GM23248 (cell line): ENCODE data around the gene LDB2. TPM values are rescaled to one million over a fixed set of nuclear protein-coding genes. Genes with fewer than 3 reads are reported as not detected.

ENCODE experiments used
- DNase-seq: peaks from one replicate; pipeline ENCODE4 v3.0.0-alpha.2; 2015
- H2AFZ ChIP-seq: fragments of 200-600 bp; sonication (generic); 2 replicates; pipeline ENCODE4 v1.6.1; 2016; ENCODE audit warnings: antibody characterized with exemption
- H3F3A ChIP-seq: fragments of 200-600 bp; sonication (generic); 2 replicates; pipeline ENCODE4 v1.6.1; 2016; ENCODE audit warnings: mild to moderate bottlenecking, antibody characterized with exemption, mixed run types; ENCODE audit not compliant: insufficient read depth
- H3K27ac ChIP-seq: fragments of 200-600 bp; sonication (generic); 2 replicates; pipeline ENCODE4 v1.5.1; 2016; ENCODE audit warnings: mild to moderate bottlenecking
- H3K27me3 ChIP-seq: fragments of 200-600 bp; sonication (generic); replicated peaks from 2 replicates; pipeline ENCODE4 v1.6.1; 2016; ENCODE audit warnings: mild to moderate bottlenecking; ENCODE audit not compliant: insufficient read depth
- H3K36me3 ChIP-seq: fragments of 200-600 bp; sonication (generic); 2 replicates; pipeline ENCODE4 v1.6.1; 2016; ENCODE audit warnings: low read depth, mild to moderate bottlenecking
- H3K4me1 ChIP-seq: fragments of 200-600 bp; sonication (generic); 2 replicates; pipeline ENCODE4 v1.6.1; 2016; ENCODE audit warnings: mild to moderate bottlenecking; ENCODE audit not compliant: insufficient read depth
- H3K4me2 ChIP-seq: fragments of 200-600 bp; sonication (generic); one replicate; pipeline ENCODE4 v1.6.1; 2016; ENCODE audit warnings: mild to moderate bottlenecking; ENCODE audit not compliant: unreplicated experiment
- H3K4me3 ChIP-seq: fragments of 200-600 bp; sonication (generic); 2 replicates; pipeline ENCODE4 v1.5.1; 2016; ENCODE audit warnings: mild to moderate bottlenecking
- H3K79me2 ChIP-seq: fragments of 200-600 bp; sonication (generic); 2 replicates; pipeline ENCODE4 v1.6.1; 2016; ENCODE audit warnings: mild to moderate bottlenecking; ENCODE audit not compliant: insufficient read depth
- H3K9ac ChIP-seq: fragments of 200-600 bp; sonication (generic); 2 replicates; pipeline ENCODE4 v1.6.1; 2016; ENCODE audit warnings: mild to moderate bottlenecking
- H3K9me2 ChIP-seq: fragments of 200-600 bp; sonication (generic); 2 replicates; pipeline ENCODE4 v1.6.1; 2016; ENCODE audit warnings: mixed run types, mild to moderate bottlenecking, moderate library complexity; ENCODE audit not compliant: insufficient read depth
- H3K9me3 ChIP-seq: fragments of 200-600 bp; sonication (generic); one replicate; pipeline ENCODE4 v1.6.1; 2017; ENCODE audit warnings: low read depth
- H4K20me1 ChIP-seq: fragments of 200-600 bp; sonication (generic); 2 replicates; pipeline ENCODE4 v1.6.0; 2016; ENCODE audit not compliant: insufficient read depth
- EZH2 ChIP-seq: fragments of 200-600 bp; sonication (generic); IDR thresholded peaks from 2 replicates; pipeline ENCODE4 v1.6.1; 2018; ENCODE audit warnings: antibody characterized with exemption, mild to moderate bottlenecking; ENCODE audit not compliant: insufficient read depth, poor library complexity, severe bottlenecking
- EZH2phosphoT487 ChIP-seq: fragments of 200-600 bp; sonication (generic); IDR thresholded peaks from 2 replicates; pipeline ENCODE4 v1.6.1; 2018; ENCODE audit warnings: antibody characterized with exemption, moderate library complexity, mild to moderate bottlenecking, low read depth; ENCODE audit not compliant: insufficient read depth
- WGBS, 2 experiments: methylation state at CpG; one replicate each; pipeline ENCODE4 v1.1.6; 2015 to 2017; ENCODE audit warnings: low lambda C conversion rate in 2 of 2, low coverage in 1 of 2; ENCODE audit errors: missing lambda C conversion rate in 2 of 2; 5-methylcytosine and 5-hydroxymethylcytosine counted together
- in situ Hi-C: fragments of 300-500 bp; cut with MboI; formaldehyde crosslinking; loops from 2 replicates; pipeline ENCODE4 v1.15.0; 2020
- polyA plus RNA-seq: library from polyadenylated mRNA; unstranded; fragments of >200 nt; fragmentation: Nextera tagmentation; extraction: Ambion mirVana; gene quantifications from 2 replicates; pipeline ENCODE4 v1.2.1, GENCODE V29; 2016
- total RNA-seq: library from RNA; depleted of rRNA; stranded (reverse); fragments of >200 nt; shearing (Covaris generic); gene quantifications from 2 replicates; pipeline ENCODE4 v1.2.3, GENCODE V29; 2014

Gene LDB2
- total and polyA plus RNA-seq, 2 experiments from 2014 or later: 52.8 to 76.6 TPM

GRCh38 chr4:16464651-16465050, 433.8 kb downstream of the LDB2 start:
- Histone ChIP-seq H3K36me3 (no peaks in the 10 kb centered on the region), H2AFZ (no peak overlapping the region), H4K20me1 (no peaks in the 10 kb centered on the region), H3K9me2 (no peaks in the 10 kb centered on the region), H3K4me2 (no peak overlapping the region), H3F3A (no peaks in the 10 kb centered on the region), H3K27me3 (peaks cover 8% of the 10 kb centered on the region), H3K27ac (no peak overlapping the region), H3K9ac (no peak overlapping the region), H3K4me3 (no peak overlapping the region), H3K79me2 (no peaks in the 10 kb centered on the region), H3K4me1 (no peaks in the 10 kb centered on the region), H3K9me3 (no peaks in the 10 kb centered on the region)
- in situ Hi-C loops: no loop called here
- TF ChIP-seq EZH2 (no peak), EZH2phosphoT487 (no peak)
- WGBS, 2 experiments: 81 to 85% methylated on average over 2 of the region's 2 CpGs
- DNase-seq: peak; percentile 22

GRCh38 chr4:16462656-16463055, 435.8 kb downstream of the LDB2 start:
- H3F3A ChIP-seq: no peaks in the 10 kb centered on the region
- no peaks in the 10 kb centered on the region for H3K9me2 ChIP-seq
- no peak overlapping the region for H3K9ac ChIP-seq
- peaks cover 13% of the 10 kb centered on the region for H3K27me3 ChIP-seq
- DNase-seq: no peak
- no peaks in the 10 kb centered on the region for H3K36me3 ChIP-seq
- TF ChIP-seq EZH2phosphoT487: no peak
- TF ChIP-seq EZH2: no peak
- no peaks in the 10 kb centered on the region for H4K20me1 ChIP-seq
- no peak overlapping the region for H3K4me3 ChIP-seq
- no peak overlapping the region for H3K27ac ChIP-seq
- H3K4me2 ChIP-seq: no peak overlapping the region
- no peak overlapping the region for H2AFZ ChIP-seq
- 74 to 78% methylated on average over 3 of the region's 3 CpGs for WGBS, 2 experiments
- no peaks in the 10 kb centered on the region for H3K9me3 ChIP-seq
- no peaks in the 10 kb centered on the region for H3K4me1 ChIP-seq
- in situ Hi-C loops: no loop called here
- no peaks in the 10 kb centered on the region for H3K79me2 ChIP-seq

DNA sequence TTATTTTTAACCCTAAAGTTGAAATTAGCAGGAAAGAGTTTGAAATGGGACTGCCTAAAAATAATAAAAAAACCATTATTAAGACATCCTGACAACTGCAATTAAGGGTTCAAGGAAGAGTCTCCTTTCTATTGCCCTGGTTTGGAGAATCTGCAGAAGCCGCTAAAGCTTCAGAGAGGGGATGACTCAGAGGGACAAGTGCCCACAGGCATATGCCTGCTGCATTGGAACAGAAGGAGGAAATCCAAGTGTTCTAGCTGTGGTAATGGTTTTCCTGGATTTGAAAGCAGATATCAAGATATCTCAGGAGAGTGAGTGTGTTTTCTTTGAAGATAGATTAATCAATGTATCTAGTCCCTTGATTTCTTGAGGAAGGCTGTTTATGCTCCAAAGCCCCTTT, 437.1 kb downstream of the LDB2 start:
- WGBS, 2 experiments: 81 to 88% methylated on average over 1 of the region's 1 CpG
- Histone ChIP-seq H3K27ac (no peak overlapping the region), H3K4me3 (no peak overlapping the region), H3F3A (no peaks in the 10 kb centered on the region), H3K27me3 (peaks cover 13% of the 10 kb centered on the region), H4K20me1 (no peaks in the 10 kb centered on the region), H3K79me2 (no peaks in the 10 kb centered on the region), H3K9me2 (no peaks in the 10 kb centered on the region), H2AFZ (no peak overlapping the region), H3K4me2 (no peak overlapping the region), H3K9me3 (no peaks in the 10 kb centered on the region), H3K4me1 (no peaks in the 10 kb centered on the region), H3K9ac (no peak overlapping the region), H3K36me3 (no peaks in the 10 kb centered on the region)
- peak; percentile 46 for DNase-seq
- TF ChIP-seq EZH2phosphoT487 (no peak), EZH2 (no peak)
- in situ Hi-C loops: no loop called here

GRCh38 chr4:16457944-16458343, 440.5 kb downstream of the LDB2 start:
- in situ Hi-C loops: no loop called here
- 65 to 77% methylated on average over 4 of the region's 4 CpGs for WGBS, 2 experiments
- peak; percentile 54 for DNase-seq
- Histone ChIP-seq H3K9me2 (no peaks in the 10 kb centered on the region), H3K4me2 (no peak overlapping the region), H3K79me2 (no peaks in the 10 kb centered on the region), H3K27ac (no peak overlapping the region), H3K4me1 (no peaks in the 10 kb centered on the region), H3F3A (no peaks in the 10 kb centered on the region), H3K27me3 (peaks cover 19% of the 10 kb centered on the region), H3K9ac (no peak overlapping the region), H3K9me3 (no peaks in the 10 kb centered on the region), H3K36me3 (no peaks in the 10 kb centered on the region), H3K4me3 (no peak overlapping the region), H4K20me1 (no peaks in the 10 kb centered on the region), H2AFZ (no peak overlapping the region)
- TF ChIP-seq EZH2phosphoT487 (no peak), EZH2 (no peak)
